Natural killer cell treated with Interleukin-12 subunit alpha and Interleukin-12 subunit beta and Interleukin-15 and Interleukin-18, amount 100 ng/mL, for 72 hours (primary cell): Measurements from ENCODE around the gene PPARD. TPM values are rescaled to one million over a fixed set of nuclear protein-coding genes. Genes with fewer than 3 reads are reported as not detected.

Source experiments
- ATAC-seq, 2 donors: fragments of 150-1000 bp; cut with Tn5 transposase in 1 of 2; sonication (Bioruptor Pico), chemical (Tn5 transposase) in 1 of 2; 2 replicates each; pipeline ENCODE4 v1.10.0; 2021
- DNase-seq: peaks from one replicate; pipeline ENCODE4 v3.0.0; 2022; ENCODE audit warnings: low spot score
- H3K27ac Mint-ChIP-seq, 2 donors: 1 replicate in 1 of 2; 2 replicates in 1 of 2; pipeline ENCODE4 v1.8.0; 2022; ENCODE audit warnings: mixed read lengths in 2 of 2, mild to moderate bottlenecking in 1 of 2, moderate library complexity in 1 of 2
- H3K27me3 Mint-ChIP-seq, 2 donors: 1 replicate in 1 of 2; 2 replicates in 1 of 2; pipeline ENCODE4 v1.8.0; 2022; ENCODE audit warnings: mixed read lengths in 2 of 2
- H3K36me3 Mint-ChIP-seq: one replicate; pipeline ENCODE4 v1.8.0; 2022; ENCODE audit warnings: mixed read lengths
- H3K4me1 Mint-ChIP-seq, 2 donors: 1 replicate in 1 of 2; 2 replicates in 1 of 2; pipeline ENCODE4 v1.8.0; 2022; ENCODE audit warnings: low read depth in 2 of 2, mixed read lengths in 2 of 2, mild to moderate bottlenecking in 1 of 2
- H3K4me3 Mint-ChIP-seq: one replicate; pipeline ENCODE4 v1.8.0; 2022; ENCODE audit warnings: mixed read lengths
- H3K9me3 Mint-ChIP-seq: 2 replicates; pipeline ENCODE4 v1.8.0; 2022; ENCODE audit warnings: mixed read lengths
- total RNA-seq, 2 donors: library from RNA; stranded (reverse); gene quantifications; one replicate each; pipeline ENCODE4 v1.2.3, GENCODE V29; 2022

PPARD gene
- total RNA-seq, 2 donors from 2014 or later: 19.6 to 19.9 TPM

DNA sequence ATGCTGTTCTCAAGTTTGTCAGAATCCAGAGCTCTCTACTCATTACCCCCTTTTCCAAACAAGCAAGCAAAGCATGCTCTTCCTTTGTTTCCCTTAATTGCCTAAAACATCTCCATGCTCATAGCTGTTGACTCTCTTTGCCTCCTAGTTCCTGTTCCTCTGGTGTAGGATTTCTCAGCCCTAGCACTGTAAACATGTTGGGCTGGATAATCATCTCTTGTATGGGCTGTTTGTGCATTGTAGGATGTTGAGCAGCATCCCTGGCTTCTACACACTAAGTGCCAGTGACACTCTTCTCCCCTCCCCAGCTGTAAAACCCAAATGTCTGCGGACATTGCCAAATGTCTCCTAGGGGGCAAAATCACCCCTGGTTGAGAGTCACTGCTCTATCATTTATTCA, 14.0 kb downstream of the PPARD start:
- Mint-ChIP-seq H3K4me1 (peaks cover 0 to 11% of the 10 kb centered on the region in 2 donors), H3K9me3 (no peaks in the 10 kb centered on the region), H3K4me3 (no peak overlapping the region), H3K27me3 (no peaks in the 10 kb centered on the region), H3K27ac (no peak overlapping the region), H3K36me3 (peaks cover 18% of the 10 kb centered on the region)
- DNase-seq (no peak), ATAC-seq (no peak)

DNA sequence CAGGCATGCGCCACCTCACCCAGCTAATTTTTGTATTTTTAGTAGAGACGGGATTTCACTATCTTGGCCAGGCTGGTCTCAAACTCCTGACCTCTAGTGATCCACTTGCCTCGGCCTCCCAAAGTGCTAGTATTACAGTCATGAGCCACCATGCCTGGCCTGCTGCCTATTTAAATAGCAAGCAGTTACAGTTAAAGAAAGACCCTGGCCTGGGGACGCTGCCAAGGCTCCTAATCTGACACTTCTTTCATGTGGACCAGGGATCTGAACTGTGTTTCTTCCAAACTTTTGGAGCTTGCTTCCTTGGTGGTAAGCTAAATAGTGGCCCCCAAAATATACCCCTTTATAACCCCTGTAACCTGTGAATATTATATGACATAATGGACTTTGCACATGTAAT, 15.3 kb downstream of the PPARD start:
- H3K36me3 Mint-ChIP-seq: peaks cover 17% of the 10 kb centered on the region

DNA sequence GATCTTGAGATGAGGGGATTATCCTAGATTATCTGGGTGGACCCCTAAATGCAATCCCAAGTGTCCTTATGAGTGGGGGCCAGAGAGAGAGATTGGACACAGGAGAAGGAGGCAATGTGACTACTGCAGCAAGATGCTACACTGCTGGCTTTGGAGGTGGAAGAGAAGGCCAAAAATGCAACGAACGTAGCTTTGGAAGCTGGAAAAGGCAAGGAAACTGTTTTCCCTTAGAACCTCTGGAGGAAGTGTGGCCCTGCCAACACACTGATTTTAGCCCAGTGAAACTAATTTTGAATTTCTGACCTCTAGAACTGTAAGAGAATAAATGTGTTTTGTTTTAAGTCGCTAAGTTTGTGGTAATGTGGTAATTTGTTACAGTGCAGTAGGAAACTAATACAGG, 15.7 kb downstream of the PPARD start:
- Mint-ChIP-seq H3K4me1 (peaks cover 0 to 11% of the 10 kb centered on the region in 2 donors), H3K27me3 (no peaks in the 10 kb centered on the region), H3K9me3 (no peaks in the 10 kb centered on the region), H3K36me3 (peaks cover 13% of the 10 kb centered on the region), H3K27ac (peak overlapping the region in 1 of 2 donors; percentile 20), H3K4me3 (no peak overlapping the region)
- ATAC-seq (no peak), DNase-seq (no peak)

More for the DNA sequence above, 15.3 kb downstream of the PPARD start:
- H3K4me3 Mint-ChIP-seq: no peak overlapping the region
- H3K27ac Mint-ChIP-seq: peak overlapping the region in 1 of 2 donors; percentile 20
- ATAC-seq (no peak), DNase-seq (no peak)
- H3K9me3 Mint-ChIP-seq: no peaks in the 10 kb centered on the region
- peaks cover 0 to 11% of the 10 kb centered on the region in 2 donors for H3K4me1 Mint-ChIP-seq
- no peaks in the 10 kb centered on the region for H3K27me3 Mint-ChIP-seq

DNA sequence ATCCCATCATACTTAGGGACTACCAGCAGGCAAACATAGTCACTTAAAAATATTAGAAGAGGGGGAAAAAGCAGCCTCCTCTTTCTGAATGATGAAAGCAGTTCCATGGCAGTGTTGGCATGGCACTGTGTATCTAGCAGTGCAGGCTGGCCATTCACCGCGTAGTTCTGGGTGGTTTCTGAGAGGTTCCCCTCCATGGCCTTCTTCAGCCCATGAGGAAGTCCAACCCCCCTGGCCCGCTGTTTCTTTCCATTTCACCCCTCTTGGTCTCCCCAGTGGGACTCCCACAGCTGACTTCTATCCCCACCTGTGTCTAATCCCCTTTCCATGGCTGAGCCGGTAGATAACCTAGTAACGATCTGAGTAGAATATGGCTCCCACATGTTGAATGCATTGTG, 17.0 kb downstream of the PPARD start:
- peak overlapping the region in 1 of 2 donors; percentile 48 for H3K27ac Mint-ChIP-seq

DNA sequence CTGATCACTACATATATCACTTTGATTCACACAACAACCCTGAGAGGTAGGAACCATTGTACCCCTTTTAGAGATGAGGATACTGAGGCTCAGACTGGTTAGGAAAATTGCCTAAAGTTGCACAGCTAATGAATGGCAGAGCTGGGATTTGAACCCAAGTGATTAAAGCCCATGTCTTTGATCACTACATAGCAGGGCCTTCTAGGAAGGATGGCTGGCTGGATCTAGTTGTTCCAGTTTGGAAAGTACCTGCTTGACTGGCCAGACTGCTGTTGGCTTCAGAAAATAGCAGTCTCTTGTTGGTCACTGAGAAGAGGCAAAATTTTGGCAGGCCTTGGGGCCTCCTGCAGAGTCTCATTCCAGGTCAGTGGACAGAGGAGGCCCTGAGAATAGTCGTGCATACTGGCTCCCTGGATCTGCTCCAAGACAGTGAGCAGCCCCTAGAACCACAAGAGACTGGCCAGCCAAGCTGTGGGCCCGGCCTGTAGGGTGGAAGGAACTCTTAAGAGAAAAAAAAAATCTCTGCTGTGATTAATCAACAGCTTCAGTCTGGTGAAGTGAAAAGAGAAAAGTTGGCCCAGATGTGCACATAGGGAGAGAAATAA, 17.5 kb downstream of the PPARD start:
- no peak for ATAC-seq
- DNase-seq: no peak
- H3K27me3 Mint-ChIP-seq: no peaks in the 10 kb centered on the region
- peak overlapping the region in 1 of 2 donors; percentile 48 for H3K27ac Mint-ChIP-seq
- H3K36me3 Mint-ChIP-seq: peaks cover 9% of the 10 kb centered on the region
- no peaks in the 10 kb centered on the region for H3K9me3 Mint-ChIP-seq
- peaks cover 0 to 8% of the 10 kb centered on the region in 2 donors for H3K4me1 Mint-ChIP-seq
- H3K4me3 Mint-ChIP-seq: no peak overlapping the region

More for the DNA sequence above, 17.0 kb downstream of the PPARD start:
- DNase-seq (no peak), ATAC-seq (no peak)
- Mint-ChIP-seq H3K4me1 (peaks cover 0 to 8% of the 10 kb centered on the region in 2 donors), H3K4me3 (no peak overlapping the region), H3K9me3 (no peaks in the 10 kb centered on the region), H3K36me3 (peaks cover 9% of the 10 kb centered on the region), H3K27me3 (no peaks in the 10 kb centered on the region)

DNA sequence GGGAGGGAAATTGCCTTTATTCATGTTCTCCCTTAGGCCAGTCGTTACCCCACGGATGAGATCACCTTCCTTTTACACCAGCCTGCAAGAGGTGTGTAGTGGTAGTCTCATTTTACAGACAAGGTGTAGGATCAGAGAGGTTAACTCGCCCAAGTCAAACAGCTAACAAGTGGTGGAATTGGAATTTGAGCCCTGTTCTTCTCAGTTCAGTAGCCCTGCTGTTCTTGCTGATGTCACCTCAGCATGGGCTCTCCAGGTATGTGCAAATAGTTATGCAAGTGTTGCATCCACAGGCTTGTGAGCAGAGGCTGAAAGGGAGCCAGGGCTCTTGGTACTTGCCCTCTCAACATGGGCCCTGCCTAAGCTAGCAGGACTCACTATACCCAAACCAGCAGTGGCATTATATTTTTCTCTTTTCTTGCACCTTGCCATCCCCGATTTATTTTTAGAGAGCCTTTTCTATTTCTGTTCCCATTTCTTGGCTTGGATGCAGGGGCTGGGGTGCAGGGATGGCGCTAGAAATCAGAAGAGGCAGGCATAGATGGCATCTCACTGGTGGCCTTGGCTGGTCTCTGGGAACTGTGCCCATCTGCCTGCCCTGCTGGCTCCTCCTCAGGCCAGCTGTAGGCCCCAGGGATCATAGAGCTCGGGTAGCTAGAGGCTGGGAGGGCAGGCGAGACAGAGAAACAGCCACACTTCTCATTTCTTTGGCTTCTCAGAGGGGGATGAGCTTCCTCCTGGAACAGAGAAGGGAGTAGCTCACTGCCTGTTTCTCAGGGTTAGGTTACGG, 18.2 kb downstream of the PPARD start:
- ATAC-seq (peak in 1 of 2 donors; percentile 36), DNase-seq (no peak)
- Mint-ChIP-seq H3K9me3 (no peaks in the 10 kb centered on the region), H3K4me1 (peaks cover 0 to 10% of the 10 kb centered on the region in 2 donors), H3K4me3 (no peak overlapping the region), H3K27me3 (no peaks in the 10 kb centered on the region), H3K27ac (peak overlapping the region in 1 of 2 donors; percentile 27), H3K36me3 (peaks cover 9% of the 10 kb centered on the region)

DNA sequence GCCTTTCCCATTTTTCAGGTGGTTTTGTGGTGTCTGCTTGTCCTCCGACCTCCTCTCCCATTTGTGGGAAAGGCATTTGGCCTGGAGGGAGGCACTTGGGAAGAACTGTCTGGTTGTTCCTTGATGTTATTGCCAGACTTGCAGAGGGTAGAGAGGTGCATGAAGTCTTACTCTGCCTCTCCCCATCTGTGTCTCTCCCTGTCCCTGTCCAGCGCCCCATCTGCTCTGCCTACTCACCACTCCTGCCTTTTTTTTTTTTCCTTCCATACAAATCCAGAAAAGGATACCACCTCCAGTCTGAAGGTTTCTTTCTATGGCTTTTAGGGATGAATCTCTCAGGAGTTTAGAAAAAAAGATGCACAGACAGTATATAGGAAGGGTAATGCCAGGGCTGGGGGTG, 19.8 kb downstream of the PPARD start:
- DNase-seq: no peak
- Mint-ChIP-seq H3K27me3 (no peaks in the 10 kb centered on the region), H3K9me3 (no peaks in the 10 kb centered on the region), H3K4me3 (no peak overlapping the region), H3K27ac (no peak overlapping the region), H3K4me1 (peaks cover 11 to 16% of the 10 kb centered on the region in 2 donors), H3K36me3 (peaks cover 4% of the 10 kb centered on the region)
- no peak for ATAC-seq

DNA sequence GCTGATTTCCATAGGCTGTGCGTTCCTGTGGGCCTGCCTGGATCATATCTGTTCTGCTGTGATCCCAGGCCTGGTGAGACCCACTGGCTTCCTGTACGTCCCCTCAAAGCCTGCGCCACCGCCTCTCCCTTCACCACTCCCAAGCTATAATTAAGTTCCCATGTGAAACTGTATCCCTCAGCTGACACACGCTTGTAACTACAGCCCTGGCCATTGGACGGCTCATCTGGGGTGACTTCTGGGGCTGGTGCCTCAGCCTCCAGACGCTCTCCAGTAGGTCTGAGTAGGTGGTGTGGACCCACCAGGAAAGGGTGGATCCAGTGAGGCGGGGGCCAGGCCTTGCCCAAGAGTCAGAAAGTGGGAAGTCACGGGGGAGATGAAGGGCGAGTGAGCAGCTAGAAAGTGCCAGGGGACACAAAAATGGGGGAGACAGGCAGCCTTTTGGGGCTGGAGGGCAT, 21.0 kb downstream of the PPARD start:
- Mint-ChIP-seq H3K9me3 (no peaks in the 10 kb centered on the region), H3K36me3 (peaks cover 4% of the 10 kb centered on the region)
- no peak for DNase-seq

DNA sequence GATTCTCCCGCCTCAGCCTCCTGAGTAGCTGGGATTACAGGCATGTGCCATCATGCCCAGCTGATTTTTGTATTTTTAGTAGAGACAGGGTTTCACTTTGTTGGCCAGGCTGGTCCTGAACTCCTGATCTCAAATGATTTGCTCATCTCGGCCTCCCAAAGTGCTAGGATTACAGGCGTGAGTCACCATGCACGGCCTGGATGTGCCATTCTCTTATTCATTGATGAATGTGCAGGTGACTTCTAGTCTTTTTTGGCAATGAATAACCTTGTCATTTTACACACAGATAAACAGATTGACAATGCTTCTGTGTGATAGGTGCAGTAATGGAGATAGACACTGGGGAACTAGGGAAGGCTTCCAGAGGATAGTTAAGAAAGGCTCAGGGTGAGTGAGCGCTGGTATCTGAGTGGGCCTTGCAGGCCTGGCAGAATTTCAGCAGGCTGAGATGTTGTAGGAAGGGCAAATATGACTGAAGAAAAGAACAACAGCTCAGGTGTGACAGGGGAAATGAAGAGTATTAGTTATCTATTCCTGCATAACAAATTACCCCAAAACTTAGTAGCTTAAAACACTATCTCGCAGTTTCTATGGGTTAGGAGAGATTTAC, 23.3 kb downstream of the PPARD start:
- no peak overlapping the region for H3K27ac Mint-ChIP-seq
- H3K4me3 Mint-ChIP-seq: no peak overlapping the region
- peaks cover 36 to 39% of the 10 kb centered on the region in 2 donors for H3K4me1 Mint-ChIP-seq
- peaks cover 4% of the 10 kb centered on the region for H3K36me3 Mint-ChIP-seq
- no peak for DNase-seq
- no peaks in the 10 kb centered on the region for H3K9me3 Mint-ChIP-seq
- no peak for ATAC-seq
- no peaks in the 10 kb centered on the region for H3K27me3 Mint-ChIP-seq

More for the DNA sequence above, 21.0 kb downstream of the PPARD start:
- no peak overlapping the region for H3K4me3 Mint-ChIP-seq
- H3K27me3 Mint-ChIP-seq: no peaks in the 10 kb centered on the region
- peak overlapping the region in 1 of 2 donors; percentile 29 for H3K27ac Mint-ChIP-seq
- ATAC-seq: no peak
- H3K4me1 Mint-ChIP-seq: peaks cover 15 to 16% of the 10 kb centered on the region in 2 donors

DNA sequence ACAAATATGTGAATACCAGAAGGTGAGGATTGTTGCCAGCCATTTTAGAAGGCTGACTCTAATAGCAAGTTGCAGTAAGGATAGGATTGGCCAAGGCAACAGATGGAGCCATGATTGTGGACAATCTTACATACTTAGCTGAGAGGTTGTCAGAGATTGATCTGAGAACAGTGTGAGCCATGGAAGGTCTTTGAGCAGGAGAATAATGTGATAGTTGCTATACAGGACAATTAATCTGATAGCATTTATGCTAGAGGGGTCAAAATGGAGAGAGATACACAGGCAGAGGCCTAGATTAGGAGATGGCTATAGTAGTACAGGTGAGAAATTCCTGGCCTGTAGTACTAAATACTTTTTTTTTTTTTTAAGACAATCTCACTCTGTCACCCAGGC, 23.8 kb downstream of the PPARD start:
- peaks cover 4% of the 10 kb centered on the region for H3K36me3 Mint-ChIP-seq
- H3K27ac Mint-ChIP-seq: no peak overlapping the region
- ATAC-seq: no peak
- DNase-seq: no peak
- H3K27me3 Mint-ChIP-seq: no peaks in the 10 kb centered on the region
- H3K9me3 Mint-ChIP-seq: no peaks in the 10 kb centered on the region
- H3K4me1 Mint-ChIP-seq: peaks cover 41 to 44% of the 10 kb centered on the region in 2 donors
- H3K4me3 Mint-ChIP-seq: no peak overlapping the region

DNA sequence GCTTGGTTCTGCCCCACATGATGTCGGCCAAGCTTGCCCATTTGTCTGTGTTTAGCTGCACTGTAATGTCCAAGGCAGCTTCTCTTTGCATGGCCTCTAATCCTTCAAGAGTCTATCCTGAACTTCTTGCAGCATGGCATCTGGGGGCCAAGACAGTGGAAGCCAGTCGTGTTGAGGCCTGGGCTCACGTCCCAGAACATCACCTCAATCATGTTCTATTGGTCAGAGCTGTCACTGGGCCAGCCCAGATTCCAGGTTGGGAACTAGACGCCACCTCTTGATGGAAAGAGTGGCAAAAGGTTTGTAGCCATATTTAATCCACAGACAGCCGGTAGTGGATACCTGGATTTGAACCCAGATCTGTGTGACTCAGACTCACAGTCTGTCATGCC, 25.3 kb downstream of the PPARD start:
- no peak for DNase-seq
- no peak for ATAC-seq
- H3K36me3 Mint-ChIP-seq: peaks cover 4% of the 10 kb centered on the region
- H3K27me3 Mint-ChIP-seq: no peaks in the 10 kb centered on the region
- no peaks in the 10 kb centered on the region for H3K9me3 Mint-ChIP-seq
- H3K27ac Mint-ChIP-seq: no peak overlapping the region
- no peak overlapping the region for H3K4me3 Mint-ChIP-seq
- H3K4me1 Mint-ChIP-seq: peaks cover 48 to 51% of the 10 kb centered on the region in 2 donors

DNA sequence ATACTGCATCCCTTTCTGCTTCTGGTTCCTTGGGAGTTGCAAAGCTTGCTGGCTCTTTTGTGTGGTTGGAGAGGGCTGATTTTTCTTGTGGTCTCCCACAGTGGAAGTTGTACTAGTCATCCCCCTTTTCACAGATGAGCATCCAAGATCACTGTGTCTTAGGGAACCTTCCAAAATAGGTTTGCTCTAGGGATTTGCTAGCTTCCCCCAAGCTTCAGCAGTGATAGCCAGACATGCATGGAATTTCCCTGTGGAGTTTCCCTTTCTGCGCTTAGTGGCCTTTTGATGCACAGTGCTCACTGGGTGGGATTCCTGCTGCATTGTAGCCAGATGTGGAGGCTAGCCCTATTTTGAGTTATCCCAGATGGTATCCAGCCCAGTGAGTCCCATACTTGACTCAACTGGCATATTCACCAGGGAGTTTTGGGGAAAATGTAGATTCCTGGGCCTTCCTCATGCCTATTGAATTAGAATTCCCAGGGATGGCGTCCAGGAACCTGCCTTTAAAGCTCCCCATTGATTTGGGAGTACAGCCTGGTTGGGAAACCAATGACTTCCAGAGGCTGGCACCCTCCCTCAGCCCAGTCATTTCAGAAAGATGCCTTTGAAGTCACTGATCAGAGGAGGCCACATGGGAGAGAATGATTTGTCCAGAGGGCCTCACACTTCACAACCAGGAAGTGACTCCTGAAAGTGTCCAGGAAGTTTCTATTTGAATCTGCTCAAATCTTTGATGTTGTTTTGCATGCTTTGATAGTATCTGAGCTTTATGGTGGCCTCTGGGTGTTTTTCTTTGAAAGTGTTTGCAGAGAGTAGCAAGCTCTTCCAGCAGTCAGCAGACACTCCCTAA, 25.9 kb downstream of the PPARD start:
- peaks cover 4% of the 10 kb centered on the region for H3K36me3 Mint-ChIP-seq
- DNase-seq (no peak), ATAC-seq (peak in 1 of 2 donors; percentile 67)
- H3K4me1 Mint-ChIP-seq: peaks cover 48 to 51% of the 10 kb centered on the region in 2 donors
- H3K27me3 Mint-ChIP-seq: no peaks in the 10 kb centered on the region
- H3K27ac Mint-ChIP-seq: peak overlapping the region; percentile 81 to 94
- peak overlapping the region; percentile 20 for H3K4me3 Mint-ChIP-seq
- H3K9me3 Mint-ChIP-seq: no peaks in the 10 kb centered on the region

DNA sequence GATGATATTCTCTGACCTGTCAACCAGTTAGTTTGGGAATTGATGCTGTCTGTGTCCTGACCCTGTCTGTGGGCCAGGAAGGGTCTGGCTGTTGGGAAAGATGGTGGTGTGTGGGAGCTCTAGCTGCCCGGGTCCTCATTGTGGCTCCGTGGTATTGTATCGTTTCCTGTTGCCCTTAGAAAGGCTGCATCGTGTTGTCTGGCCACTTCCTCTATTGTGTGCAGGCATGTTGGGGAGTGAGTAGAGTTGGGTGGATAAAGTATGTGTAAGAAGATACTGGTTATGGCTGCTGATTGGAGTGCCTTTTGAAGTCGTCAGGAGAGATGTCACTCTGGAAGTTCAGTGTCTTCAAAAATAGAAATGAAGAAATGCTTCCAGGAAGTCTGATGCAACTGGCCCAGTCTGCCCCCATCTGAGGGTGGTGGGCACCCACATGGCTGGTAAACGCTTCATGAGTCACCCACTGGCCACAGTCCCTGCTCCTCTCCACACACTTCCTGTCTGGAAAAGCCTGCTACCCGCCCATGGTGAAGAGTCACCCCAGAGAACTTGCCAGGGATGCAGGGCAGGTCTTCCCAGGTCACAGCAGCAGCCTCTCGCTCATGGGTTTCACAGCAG, 27.9 kb downstream of the PPARD start:
- Mint-ChIP-seq H3K4me3 (peak overlapping the region; percentile 77), H3K4me1 (peaks cover 48 to 51% of the 10 kb centered on the region in 2 donors), H3K36me3 (peaks cover 9% of the 10 kb centered on the region), H3K9me3 (no peaks in the 10 kb centered on the region), H3K27ac (peak overlapping the region; percentile 81 to 94), H3K27me3 (no peaks in the 10 kb centered on the region)
- DNase-seq (peak; percentile 87), ATAC-seq (peak; percentile 92)
